ENCODE results near the gene PNLIP. TPM values are rescaled to one million over a fixed set of nuclear protein-coding genes. Genes with fewer than 3 reads are reported as not detected.

Gene PNLIP
- total RNA-seq, 2 experiments from 2014 or later, result not detected

GRCh38 chr10:116589926-116590325 is 44.2 kb downstream of the PNLIP start:
- Mint-ChIP-seq H3K4me1 (ENCODE audit: low read depth) (no peaks in the 10 kb centered on the region), H3K27ac (no peak overlapping the region), H3K4me3 (no peak overlapping the region), H3K9me3 (no peaks in the 10 kb centered on the region), H3K36me3 (ENCODE audit: low read depth) (no peaks in the 10 kb centered on the region), H3K27me3 (no peaks in the 10 kb centered on the region)
- POLR2A ChIA-PET, result no interaction called here
- ATAC-seq (no peak), DNase-seq (no peak)
- CTCF ChIA-PET, result interaction anchor here (1.6 kb wide), 1 partner anchor 68 kb away, joined by 4 read pairs; no protein-coding TSS in a partner anchor
- intact Hi-C loops (cut with micrococcal nuclease), result no loop called here
- TF ChIP-seq CTCF (IDR thresholded peaks at IDR 0.05), result no peak

GRCh38 chr10:116590590-116591444 is 45.1 kb downstream of the PNLIP start, which contains the start of gene PNLIPRP1:
Gene PNLIPRP1 (plus strand): TSS chr10:116590959. CDS start chr10:116591130, 171 bp downstream.
- intact Hi-C loops (cut with micrococcal nuclease), result no loop called here

GRCh38 chr10:116593139-116593740 is 47.5 kb downstream of the PNLIP start:
- H3K4me1 Mint-ChIP-seq (ENCODE audit: low read depth), result no peaks in the 10 kb centered on the region
- intact Hi-C loops (cut with micrococcal nuclease), result no loop called here
- no peak overlapping the region for H3K27ac Mint-ChIP-seq
- TF ChIP-seq CTCF (IDR thresholded peaks at IDR 0.05), result no peak
- H3K9me3 Mint-ChIP-seq, result no peaks in the 10 kb centered on the region
- CTCF ChIA-PET, result no interaction called here
- no peak for ATAC-seq
- H3K4me3 Mint-ChIP-seq, result no peak overlapping the region
- POLR2A ChIA-PET, result no interaction called here
- DNase-seq, result no peak
- no peaks in the 10 kb centered on the region for H3K27me3 Mint-ChIP-seq
- no peaks in the 10 kb centered on the region for H3K36me3 Mint-ChIP-seq (ENCODE audit: low read depth)

More at GRCh38 chr10:116590590-116591444, 45.1 kb downstream of the PNLIP start, which contains the start of gene PNLIPRP1:
- Mint-ChIP-seq H3K27me3 (no peaks in the 10 kb centered on the region), H3K27ac (no peak within 1 kb of the TSS), H3K9me3 (no peaks in the 10 kb centered on the region), H3K4me1 (ENCODE audit: low read depth) (no peaks in the 10 kb centered on the region), H3K36me3 (ENCODE audit: low read depth) (no peaks in the 10 kb centered on the region), H3K4me3 (no peak within 1 kb of the TSS)
- ATAC-seq (no peak), DNase-seq (no peak)
- no peak for TF ChIP-seq CTCF (IDR thresholded peaks at IDR 0.05)
- ChIA-PET CTCF (interaction anchor here (0.6 to 1.6 kb wide), 2 partner anchors 69 to 546 kb away, joined by 3 to 4 read pairs; no protein-coding TSS in a partner anchor), POLR2A (no interaction called here)

GRCh38 chr10:116594525-116595035 is 48.8 kb downstream of the PNLIP start:
- Mint-ChIP-seq H3K27me3 (no peaks in the 10 kb centered on the region), H3K4me3 (no peak overlapping the region), H3K36me3 (ENCODE audit: low read depth) (no peaks in the 10 kb centered on the region), H3K4me1 (ENCODE audit: low read depth) (no peaks in the 10 kb centered on the region), H3K9me3 (no peaks in the 10 kb centered on the region), H3K27ac (no peak overlapping the region)
- DNase-seq (no peak), ATAC-seq (no peak)
- no peak for TF ChIP-seq CTCF (IDR thresholded peaks at IDR 0.05)
- ChIA-PET POLR2A (no interaction called here), CTCF (no interaction called here)
- intact Hi-C loops (cut with micrococcal nuclease), result no loop called here

GRCh38 chr10:116596062-116596461 is 50.3 kb downstream of the PNLIP start:
- H3K36me3 Mint-ChIP-seq (ENCODE audit: low read depth), result no peaks in the 10 kb centered on the region
- H3K4me3 Mint-ChIP-seq, result no peak overlapping the region
- DNase-seq (no peak), ATAC-seq (no peak)
- intact Hi-C loops (cut with micrococcal nuclease), result no loop called here
- POLR2A ChIA-PET, result no interaction called here
- H3K9me3 Mint-ChIP-seq, result no peaks in the 10 kb centered on the region
- no peak for TF ChIP-seq CTCF (IDR thresholded peaks at IDR 0.05)
- no peak overlapping the region for H3K27ac Mint-ChIP-seq
- H3K27me3 Mint-ChIP-seq, result no peaks in the 10 kb centered on the region
- H3K4me1 Mint-ChIP-seq (ENCODE audit: low read depth), result no peaks in the 10 kb centered on the region
- CTCF ChIA-PET, result interaction anchor here (1.0 kb wide), 1 partner anchor 86 kb away, joined by 3 read pairs; no protein-coding TSS in a partner anchor
